ENCODE results near the gene PTRH1. TPM values are rescaled to one million over a fixed set of nuclear protein-coding genes. Genes with fewer than 3 reads are reported as not detected.

Gene PTRH1
- total RNA-seq, 1 experiment from 2014 or later = 21.8 TPM

- POLR2A ChIA-PET = no interaction called here
- TF ChIP-seq YY1 (IDR thresholded peaks at IDR 0.05; ENCODE audit: extremely low read depth, insufficient replicate concordance, low read depth, low read length) (no peak), SIN3A (IDR thresholded peaks at IDR 0.05; ENCODE audit: low read depth) (no peak), SP1 (IDR thresholded peaks at IDR 0.05; ENCODE audit: low read depth) (no peak), POLR2A (IDR thresholded peaks at IDR 0.05; ENCODE audit: borderline replicate concordance, extremely low read depth, insufficient read depth, insufficient read length) (no peak), TCF7L2 (IDR thresholded peaks at IDR 0.05; ENCODE audit: borderline replicate concordance, extremely low read depth, insufficient read depth, insufficient read length) (no peak), CEBPB (IDR thresholded peaks at IDR 0.05; ENCODE audit: low read depth) (no peak), REST (IDR thresholded peaks at IDR 0.05; ENCODE audit: low read depth) (no peak), EZH2 (IDR thresholded peaks at IDR 0.05) (no peak)
- no peaks in the 10 kb centered on the region for H3K79me2 ChIP-seq (ENCODE audit: insufficient read depth, low read length)
- H3K4me3 ChIP-seq (replicated peaks in 1 of 2; ENCODE audit: low read depth in 1 of 2, low read length in 2 of 2) = no peak overlapping the region
- no peak overlapping the region for H2AFZ ChIP-seq (ENCODE audit: low read depth, low read length, poor library complexity, severe bottlenecking)
- DNase-seq (ENCODE audit: low read depth, low spot score) = no peak
- peaks cover 18 to 45% of the 10 kb centered on the region in 2 experiments for H3K4me1 ChIP-seq (ENCODE audit: control insufficient read depth in 1 of 2, insufficient read depth in 2 of 2, low read length in 2 of 2)
- no TSS peak for BruUV-seq (replicated peaks)
- no peaks in the 10 kb centered on the region for H3K36me3 ChIP-seq (ENCODE audit: control insufficient read depth in 1 of 2, insufficient read depth in 2 of 2, low read length in 2 of 2)
- RAD21 ChIA-PET (ENCODE audit: low non-redundant PET in 1 of 2, low total read pairs in 2 of 2, uncharacterized antibody in 2 of 2, unreplicated experiment in 2 of 2) = no interaction called here
- H3K27ac ChIP-seq (ENCODE audit: low read depth, low read length) = no peak overlapping the region
- no peaks in the 10 kb centered on the region for H3K27me3 ChIP-seq (ENCODE audit: insufficient read depth, low read length)
- ATAC-seq = no peak
- no peak overlapping the region for H3K9ac ChIP-seq (ENCODE audit: low read length)
- H3K4me2 ChIP-seq (ENCODE audit: low read length) = no peak overlapping the region
- no peaks in the 10 kb centered on the region for H4K20me1 ChIP-seq (ENCODE audit: insufficient read depth)
- intact Hi-C loops (cut with micrococcal nuclease) = no loop called here
- H3K9me3 ChIP-seq (ENCODE audit: control insufficient read depth in 1 of 2, insufficient read depth in 1 of 2, low read depth in 1 of 2, low read length in 2 of 2) = no peaks in the 10 kb centered on the region
- CTCF ChIA-PET = no interaction called here
- no peaks in the 10 kb centered on the region for H3K9me2 ChIP-seq (ENCODE audit: insufficient read depth)
Measured at GRCh38 chr9:127738666-127739065, 23.2 kb upstream of the PTRH1 start.
